ENCODE measurements around the gene GP1BB.

DNA sequence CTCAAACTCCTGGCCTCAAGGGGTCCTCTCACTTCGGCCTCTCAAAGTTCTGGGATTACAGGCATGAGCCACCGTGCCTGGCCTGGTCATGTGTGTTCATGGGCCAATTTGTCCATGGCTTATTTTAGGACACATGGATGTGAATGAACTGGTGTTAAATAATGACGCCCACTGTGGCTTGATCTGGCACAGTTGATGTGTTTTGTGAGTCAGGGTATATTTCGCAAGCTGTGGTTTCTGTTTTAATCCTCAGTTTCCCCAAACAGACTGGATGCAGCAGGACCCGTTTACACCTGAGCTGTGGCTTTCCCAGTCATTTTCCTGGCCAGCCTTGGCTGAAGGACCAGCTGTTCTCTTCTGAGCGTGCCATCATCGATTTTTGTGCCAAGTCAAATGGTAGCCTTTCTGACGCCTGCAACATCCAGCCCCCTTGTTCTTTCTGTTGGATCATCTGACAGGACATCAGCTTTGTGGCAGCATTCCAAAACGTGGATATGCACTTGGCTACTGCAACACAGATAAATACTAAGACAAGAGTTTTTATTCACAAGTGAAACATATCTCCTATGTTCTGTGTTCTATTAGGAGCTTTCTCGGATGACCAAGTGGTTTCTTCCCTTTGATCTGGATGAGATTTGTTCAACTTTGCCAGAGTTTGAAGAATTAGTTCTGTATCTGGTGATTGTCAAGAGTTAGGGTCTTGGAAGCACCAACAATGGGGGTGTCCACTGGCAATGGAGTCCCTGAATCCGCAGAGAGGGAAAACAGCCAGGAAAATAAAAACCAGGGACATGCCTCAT lies 49.0 kb upstream of the GP1BB start:
- TF ChIP-seq, protein P1, sequence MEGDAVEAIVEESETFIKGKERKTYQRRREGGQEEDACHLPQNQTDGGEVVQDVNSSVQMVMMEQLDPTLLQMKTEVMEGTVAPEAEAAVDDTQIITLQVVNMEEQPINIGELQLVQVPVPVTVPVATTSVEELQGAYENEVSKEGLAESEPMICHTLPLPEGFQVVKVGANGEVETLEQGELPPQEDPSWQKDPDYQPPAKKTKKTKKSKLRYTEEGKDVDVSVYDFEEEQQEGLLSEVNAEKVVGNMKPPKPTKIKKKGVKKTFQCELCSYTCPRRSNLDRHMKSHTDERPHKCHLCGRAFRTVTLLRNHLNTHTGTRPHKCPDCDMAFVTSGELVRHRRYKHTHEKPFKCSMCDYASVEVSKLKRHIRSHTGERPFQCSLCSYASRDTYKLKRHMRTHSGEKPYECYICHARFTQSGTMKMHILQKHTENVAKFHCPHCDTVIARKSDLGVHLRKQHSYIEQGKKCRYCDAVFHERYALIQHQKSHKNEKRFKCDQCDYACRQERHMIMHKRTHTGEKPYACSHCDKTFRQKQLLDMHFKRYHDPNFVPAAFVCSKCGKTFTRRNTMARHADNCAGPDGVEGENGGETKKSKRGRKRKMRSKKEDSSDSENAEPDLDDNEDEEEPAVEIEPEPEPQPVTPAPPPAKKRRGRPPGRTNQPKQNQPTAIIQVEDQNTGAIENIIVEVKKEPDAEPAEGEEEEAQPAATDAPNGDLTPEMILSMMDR (conservative IDR thresholded peaks at IDR 0.05; ENCODE audit: low read length), result no peak
- TF ChIP-seq EZH2phosphoT487 (IDR thresholded peaks at IDR 0.05; ENCODE audit: borderline replicate concordance), result no peak
